Stimulated activated CD8-positive, alpha-beta memory T cell treated with anti-CD3 and anti-CD28 coated beads, Interleukin-12 subunit alpha, Interleukin-12 subunit beta, amount 100 ng/mL, for 4 hours (primary cell): Measurements from ENCODE around the gene ZHX3.

Experiments
- DNase-seq: peaks from one replicate; pipeline ENCODE4 v3.0.0-alpha.2; 2020; ENCODE audit warnings: low read depth

ZHX3 gene

DNA sequence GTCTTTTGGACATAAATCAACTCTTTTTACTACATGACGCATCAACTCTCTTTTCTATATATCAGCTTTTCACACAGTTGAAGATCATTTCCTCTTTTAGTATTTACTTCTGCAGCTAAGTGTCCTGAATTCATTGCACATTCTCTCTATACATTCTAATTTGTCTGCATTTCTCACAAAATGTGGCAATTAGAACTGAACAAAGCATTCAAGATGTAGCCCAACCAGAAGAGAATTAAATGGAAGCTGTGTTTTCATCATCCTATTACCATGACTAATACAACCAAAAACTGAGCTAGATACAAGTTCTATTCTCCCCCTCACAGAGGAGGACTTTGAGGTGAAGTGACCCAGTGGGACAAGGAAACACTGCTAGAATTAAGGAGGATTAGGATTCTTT is 93.2 kb downstream of the ZHX3 start:
- no peak for DNase-seq

DNA sequence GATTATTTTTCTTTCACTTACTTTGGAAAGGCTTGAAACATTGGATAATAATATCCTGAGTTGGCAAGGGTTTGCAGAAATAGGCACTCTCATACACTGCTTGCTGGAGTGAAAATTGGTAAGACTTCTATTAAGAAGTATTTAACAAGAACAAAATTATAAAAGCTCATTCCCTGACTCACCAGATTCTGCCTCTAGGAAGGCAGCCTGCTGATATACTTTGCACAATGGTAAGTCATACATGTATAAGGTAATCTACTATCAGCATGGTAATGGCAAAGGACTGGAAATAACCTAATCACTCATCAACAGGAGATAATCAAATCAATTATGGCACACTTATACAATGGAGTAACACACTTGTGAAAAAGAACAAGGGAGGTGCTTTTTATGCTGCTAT is 94.4 kb downstream of the ZHX3 start:
- DNase-seq = no peak

DNA sequence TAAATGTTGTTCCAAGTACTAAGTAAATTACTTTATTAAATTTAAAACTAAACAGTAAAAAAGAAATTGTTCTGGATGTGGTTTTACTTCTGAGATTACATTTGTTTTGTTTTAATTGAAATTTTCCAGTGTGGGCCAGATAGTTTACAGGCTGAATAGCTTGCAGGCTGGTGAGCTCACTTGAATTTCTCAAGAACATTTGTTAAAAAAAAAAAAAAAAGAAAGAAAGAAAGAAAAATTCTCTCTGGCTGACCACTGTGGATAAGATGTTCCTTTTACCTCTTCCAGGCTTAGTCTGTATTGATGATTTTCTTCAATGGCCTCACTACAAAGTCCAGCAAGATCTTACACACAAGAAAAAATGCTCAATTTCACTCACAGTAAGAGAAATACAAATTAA is 94.8 kb downstream of the ZHX3 start:
- DNase-seq = no peak

DNA sequence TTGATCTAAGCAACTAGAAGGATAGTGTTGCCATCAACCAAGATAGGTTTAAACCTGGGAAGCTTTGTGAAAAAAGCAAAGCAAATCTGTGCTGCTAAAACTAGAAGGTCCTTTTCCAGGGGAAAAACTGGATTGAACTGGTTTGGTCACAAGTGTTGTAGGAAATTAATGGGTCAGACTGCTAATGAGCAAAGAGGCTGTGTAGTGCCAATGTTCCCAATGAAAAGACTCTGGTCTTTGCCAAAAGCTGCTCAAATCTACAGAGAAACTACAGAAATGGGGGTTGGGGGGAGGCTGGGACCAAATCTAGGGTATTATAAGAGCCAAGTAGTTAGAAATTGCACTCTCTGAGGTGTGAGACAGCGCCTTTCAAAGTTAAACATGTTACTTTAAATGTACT is 95.2 kb downstream of the ZHX3 start:
- no peak for DNase-seq

DNA sequence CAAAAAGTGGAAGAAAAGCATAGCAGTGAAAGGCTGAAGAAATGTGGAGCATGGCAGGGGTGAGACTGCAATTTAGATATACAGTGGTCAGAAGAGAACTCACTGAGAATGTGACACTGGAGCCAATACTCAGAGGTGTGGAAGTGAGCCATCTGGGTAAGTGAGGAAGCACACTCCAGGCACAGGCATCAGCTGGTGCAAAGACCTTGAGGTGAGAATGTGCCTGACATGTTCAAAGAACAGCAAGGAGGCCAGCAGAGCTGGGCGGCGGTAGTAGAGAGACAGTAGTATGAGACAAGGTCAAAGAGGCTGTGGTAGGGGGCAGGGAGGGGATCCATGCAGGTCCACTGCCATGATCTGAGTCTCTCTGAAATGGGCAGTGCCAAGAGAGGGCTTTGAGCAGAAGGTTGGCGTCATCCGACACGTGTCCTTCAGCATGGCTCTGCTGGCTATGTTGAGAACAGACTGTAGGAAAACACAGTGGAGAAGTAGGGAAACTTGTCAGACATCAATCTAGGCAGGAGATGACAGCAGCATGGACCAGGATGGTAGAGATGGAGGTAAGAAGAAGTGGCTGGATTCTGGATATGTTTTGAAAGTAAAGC is 95.8 kb downstream of the ZHX3 start:
- no peak for DNase-seq

DNA sequence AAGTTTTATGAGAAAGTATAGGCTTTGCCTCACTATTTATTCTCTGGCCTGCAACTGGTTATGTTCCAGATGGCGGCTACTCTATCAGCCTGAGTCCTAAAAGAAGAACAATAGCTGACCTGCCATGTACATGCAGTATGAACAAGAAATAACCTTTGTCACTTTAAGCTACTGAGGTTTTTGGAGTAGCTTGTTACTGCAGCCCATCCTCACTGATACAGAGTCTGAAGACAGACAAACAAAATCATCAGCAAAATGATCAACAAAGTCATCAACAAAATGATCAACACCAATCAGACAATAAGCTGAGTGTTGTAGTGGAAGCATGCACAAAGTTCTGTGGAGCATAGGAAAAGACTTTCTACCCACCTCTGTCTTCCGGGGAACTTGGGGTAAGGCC is 97.7 kb downstream of the ZHX3 start:
- no peak for DNase-seq

DNA sequence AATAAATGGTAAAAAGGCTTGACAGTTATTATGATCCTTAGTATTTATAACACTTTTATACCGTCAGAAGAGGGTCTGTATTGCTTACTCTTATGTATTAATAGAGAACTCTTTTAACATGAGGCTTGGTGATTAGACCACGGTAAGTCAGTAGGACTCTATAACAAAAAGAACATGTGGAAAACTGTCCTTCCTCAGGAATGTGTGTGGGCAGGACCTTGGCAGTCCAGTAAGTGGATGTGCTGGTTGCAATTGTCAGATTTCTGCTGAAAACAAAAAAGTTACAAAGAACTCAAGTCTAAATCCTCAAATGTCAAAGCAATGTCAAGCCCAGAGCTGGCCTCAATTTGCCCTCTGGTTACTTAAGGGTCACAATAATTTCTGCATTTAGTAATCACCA is 99.1 kb downstream of the ZHX3 start:
- no peak for DNase-seq

DNA sequence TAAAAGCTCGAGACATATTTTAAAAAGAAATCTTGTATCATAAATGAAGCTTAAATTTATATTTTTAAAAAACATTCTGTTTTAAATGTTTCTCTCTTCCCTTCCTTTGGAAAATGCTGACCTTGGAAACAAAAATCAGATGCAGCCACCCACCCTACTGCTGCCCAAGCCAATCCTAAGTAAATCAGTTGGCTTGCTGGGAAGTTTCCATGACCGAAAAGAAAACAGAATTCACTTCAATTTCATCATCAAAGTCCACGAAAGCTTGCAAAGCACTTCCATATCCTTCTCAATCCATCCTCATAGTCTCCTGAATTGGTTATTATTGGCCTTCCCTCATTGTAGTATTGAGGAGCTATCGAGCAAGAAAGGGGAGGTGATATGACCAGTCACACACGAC is 100.1 kb downstream of the ZHX3 start:
- DNase-seq = no peak

DNA sequence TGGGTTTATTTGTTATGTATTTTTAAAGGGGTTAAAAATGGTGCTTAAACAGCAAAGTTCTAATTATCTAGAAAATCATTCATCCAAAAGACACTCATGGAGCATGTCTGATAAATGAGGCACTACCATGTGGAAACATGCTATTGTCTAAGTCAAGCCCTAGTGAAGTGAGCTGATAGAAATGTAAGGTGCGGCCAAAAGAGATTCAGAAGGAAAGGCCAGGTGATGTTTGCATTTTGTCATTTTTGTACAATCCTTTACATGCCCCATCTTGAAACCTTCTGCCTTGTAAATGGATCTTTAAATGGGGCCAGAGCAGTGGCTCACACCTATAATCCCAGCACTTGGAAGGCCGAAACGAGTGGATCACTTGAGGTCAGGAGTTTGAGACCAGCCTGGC is 102.9 kb downstream of the ZHX3 start:
- DNase-seq = no peak

DNA sequence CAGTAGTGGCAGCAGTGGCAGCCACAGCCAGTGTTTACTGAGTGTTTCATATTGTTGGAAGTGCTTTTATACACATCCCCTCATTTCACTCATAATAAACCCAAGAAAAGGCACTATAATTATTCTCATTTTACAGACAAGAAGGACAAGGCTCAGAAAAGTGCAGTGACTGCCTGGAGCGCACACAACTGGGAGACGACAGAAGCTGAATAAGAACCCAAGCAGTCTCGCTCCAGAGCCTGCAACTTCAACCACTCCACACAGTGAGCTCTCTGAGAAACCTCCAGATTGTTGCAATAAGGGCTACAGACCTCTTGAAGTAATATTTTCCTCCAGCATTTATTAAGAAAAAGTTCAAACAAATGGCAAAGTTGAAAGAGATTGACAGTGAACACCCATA is 103.3 kb downstream of the ZHX3 start:
- DNase-seq = no peak

DNA sequence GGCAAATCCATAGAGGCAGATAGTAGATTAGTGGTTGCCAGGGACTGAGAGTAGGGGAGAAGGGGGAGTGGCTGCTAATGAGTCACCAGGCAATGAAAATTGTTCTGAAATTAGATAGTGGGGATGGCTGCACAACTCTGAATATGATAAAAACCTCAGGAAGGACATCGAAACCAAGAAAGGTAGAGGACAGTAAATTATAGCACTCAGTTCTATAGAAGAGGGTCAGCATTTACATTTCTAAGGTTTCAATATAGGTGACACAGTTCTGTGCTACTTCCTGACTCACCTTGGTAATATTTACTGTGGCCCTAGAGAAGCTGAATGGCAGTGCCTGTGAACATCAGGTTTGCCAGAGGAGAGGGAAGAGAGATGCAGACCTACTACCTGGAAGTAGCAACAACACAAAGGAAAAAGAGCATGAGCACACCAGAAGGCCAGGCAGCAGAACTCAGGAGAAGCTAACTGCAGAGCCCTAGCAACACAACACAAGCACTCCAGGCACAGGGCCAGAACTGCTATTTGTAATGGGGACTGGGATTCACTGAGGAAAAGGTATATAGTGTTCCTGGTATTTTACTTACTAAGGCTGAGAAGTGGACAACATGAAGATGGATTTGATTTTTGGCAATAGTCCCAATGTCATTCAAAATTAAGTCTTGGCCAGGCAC is 104.2 kb downstream of the ZHX3 start:
- DNase-seq = no peak

DNA sequence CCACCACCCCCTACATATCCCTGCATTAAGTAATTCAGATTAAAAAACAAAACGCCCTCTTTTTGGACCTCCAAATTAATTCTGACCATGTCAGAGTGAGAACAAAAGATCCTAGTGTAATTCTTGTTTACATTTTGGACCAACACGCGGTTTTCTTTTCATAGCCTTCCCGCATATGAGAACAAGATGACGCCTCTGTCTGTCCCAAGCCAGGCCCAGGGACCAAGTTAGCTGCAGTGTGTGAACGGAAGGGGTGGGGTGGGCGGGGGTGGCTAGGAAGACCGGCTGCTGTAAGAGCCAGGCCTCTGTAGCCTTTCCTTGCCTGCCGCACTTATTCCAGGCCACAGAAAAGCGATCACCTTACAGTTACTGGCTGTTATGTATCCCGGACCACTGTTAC is 112.2 kb downstream of the ZHX3 start:
- no peak for DNase-seq

DNA sequence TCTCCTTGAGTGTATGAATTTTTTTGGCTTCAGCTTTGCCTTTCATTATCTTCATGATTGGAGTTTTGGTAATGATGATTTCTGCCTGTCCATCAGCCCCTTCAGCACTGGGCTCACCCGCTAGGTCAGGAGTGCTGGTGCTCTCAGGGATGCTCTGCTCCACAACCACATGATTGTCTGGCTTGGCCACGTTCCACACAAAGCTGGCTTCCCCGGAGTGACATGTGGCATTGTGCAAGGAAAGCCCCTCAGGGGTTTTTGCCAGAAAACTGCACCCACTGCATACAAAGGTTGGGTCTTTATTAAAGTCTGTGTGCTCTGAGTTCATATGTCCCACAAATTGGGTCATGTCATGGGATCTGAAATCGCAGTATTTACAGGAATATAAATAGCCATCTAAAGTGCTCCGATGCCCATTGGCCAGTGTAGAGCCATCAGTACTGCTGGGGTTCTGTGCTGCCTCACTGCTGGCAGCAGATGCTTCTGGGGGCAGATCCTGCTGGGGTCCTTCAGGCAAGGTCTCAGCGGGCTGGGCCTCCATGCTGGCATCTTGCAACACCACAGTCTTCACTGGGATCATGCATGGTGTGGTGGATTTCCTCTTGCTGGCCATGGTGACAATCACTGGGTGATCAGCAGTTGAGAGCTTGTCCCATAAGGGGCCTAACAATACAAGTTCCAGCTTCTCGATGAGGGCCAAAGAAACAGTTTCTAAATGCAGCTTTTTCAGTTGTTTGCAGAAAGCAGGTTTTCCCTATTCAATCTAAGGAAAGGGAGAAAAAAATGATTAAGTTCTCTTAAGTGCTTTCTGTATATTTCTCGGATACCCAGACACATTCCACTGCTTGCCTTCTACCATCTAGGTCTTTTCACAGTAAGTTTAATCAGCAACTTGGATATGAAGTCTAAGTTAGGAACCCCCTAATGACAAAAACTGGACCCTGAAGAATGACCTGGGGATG is 112.9 kb downstream of the ZHX3 start:
- DNase-seq = no peak

DNA sequence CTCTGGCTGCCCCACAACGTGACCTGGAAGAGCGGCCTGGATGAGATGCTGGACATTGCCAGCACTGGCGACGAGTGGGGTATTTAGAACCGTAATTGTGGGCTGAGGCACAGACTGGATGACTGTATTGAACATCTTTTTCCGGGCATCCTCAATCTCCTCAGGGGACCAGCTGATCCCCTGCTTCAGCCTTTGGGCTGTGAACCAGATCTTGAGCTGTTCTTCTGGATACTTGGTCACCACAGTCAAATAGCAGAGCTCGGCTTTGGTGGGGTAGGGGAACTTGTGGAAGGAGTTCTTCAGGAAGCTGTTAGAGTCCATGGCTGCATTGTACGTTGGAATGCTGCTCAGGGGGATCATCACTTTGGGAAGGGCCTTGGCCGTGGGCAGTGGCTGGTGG is 113.9 kb downstream of the ZHX3 start:
- no peak for DNase-seq

DNA sequence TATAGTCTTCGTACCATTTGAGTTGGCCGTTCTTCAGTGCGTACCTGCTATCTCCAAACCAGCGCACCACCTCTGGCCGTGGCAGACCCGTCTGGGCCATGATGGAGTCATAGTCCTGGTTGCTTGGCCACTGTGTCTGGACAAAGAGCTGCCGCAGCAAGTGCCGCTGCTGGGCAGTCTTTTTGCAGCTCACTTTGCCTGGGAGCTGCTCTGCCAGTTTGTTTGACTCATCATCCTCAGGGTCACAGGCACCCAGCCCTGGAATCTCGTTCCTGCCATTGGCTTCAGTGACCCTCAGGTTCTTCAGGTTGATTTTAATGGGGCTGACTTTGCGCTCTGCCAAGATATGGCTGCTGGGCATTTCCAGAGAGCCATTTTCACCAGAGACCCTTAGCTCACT is 115.1 kb downstream of the ZHX3 start:
- no peak for DNase-seq

DNA sequence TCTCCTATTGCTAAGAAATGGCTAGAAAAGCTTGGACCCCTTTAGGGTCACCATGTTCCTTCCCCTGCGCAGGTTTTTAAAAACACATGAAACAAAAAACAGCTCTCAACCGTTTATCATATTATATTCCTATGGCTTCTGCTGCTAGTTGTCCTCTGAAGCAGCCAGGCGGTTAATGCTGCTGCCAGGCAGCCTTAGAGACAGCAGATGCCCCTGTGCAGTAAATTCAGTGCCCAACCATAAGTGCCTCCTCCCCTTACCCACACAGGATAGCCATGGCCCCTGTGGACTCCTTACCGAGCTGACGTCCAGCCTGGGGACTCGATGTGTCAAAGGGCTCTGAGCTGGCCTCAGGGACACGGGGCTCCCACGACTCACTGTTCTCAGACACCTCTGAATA is 115.8 kb downstream of the ZHX3 start:
- DNase-seq = no peak

DNA sequence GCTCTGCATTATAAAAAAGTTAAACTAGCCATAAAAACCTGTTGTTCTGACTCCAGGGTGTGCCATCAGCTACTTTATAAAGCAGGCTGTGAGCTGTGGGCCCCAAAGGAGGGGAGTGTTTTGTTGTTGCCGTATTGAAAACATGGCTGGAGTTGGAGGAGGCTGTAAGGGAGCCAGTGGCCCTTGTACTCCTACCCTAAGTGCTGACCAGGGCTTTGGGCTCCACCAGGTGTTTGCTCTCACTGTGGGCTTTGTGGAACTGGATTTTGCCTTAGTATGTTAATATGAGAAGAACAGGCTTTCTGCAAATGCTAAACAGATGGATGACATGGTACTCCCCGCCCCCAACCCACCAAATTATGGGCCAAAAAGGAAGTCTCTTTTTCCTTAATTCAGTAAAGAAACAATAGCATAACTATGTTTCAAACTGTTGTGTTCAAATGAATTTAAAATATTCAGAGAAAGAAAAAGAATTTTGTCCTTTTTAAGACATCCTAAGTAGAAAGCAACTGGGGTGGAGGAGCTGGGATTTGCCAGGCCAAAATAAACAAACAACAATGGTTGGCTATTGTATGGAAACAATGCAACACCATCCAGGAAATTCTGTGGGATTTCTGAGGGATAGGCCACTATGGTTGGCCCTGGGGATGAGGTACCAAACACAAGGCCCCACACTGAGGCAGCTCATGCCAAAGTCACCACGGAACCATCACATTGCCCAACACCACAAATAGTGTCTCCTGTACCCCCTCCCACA is 116.9 kb downstream of the ZHX3 start:
- no peak for DNase-seq

DNA sequence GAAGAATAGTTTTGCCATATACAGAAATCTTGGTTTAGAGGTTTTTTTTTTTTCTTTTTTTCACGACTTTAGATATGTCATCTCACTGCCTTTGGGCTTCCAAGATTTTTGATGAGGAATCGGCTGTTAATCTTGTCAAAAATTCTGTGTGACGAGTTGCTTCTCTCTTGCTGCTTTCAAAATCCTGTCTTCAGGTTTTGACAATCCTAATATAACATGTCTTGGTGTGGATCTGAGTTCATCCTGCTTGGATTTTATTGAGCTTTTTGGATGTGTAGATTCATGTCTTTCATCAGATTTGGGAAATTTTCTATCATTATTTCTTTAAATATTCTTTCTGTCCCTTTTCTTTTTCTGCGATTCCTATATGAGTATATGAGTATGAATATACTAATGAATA is 119.1 kb downstream of the ZHX3 start:
- no peak for DNase-seq

DNA sequence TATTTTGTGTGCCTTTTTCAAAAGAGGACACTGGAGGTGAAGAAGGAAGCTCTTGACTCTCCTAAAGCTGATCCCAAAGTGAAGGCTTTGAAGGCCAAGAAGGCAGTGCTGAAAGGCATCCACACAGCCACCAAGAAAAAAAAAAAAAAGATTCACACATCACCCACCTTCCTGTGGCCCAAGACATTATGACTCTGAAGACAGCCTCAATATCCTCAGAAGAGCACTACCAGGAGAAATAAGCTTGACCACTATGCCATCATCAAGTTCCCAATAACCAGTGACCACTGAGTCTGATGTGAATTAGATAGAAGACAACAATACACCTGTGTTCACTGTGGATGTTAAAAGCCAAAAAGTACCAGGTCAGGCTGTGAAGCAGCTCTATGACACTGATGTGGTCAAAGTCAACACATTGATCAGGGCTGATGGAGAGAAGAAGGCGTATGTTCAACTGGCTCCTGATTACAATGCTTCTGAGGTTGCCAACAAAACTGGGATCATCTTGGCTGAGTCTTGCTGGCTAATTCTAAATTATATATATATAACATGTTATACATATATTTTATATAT is 120.8 kb downstream of the ZHX3 start:
- DNase-seq = no peak

DNA sequence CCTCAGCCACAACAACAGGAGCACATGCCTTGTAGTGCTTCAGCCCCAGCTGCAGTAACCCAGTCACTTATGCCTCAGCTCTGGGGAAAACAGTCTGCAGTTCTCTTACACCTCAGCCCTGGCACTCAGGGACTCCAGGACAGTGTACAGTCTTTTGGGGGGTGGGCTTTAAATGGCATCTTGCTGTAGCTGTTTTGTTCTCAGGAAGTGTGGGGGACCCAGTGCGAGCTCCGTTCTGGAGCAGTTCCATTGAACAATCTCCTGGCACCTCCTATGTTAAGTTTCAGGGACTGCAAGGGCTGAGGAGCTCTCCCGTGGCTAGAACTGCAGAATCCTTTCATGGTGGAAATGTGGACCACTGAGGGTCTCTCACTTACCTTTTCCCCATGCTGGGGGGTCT is 125.0 kb downstream of the ZHX3 start:
- DNase-seq = no peak

DNA sequence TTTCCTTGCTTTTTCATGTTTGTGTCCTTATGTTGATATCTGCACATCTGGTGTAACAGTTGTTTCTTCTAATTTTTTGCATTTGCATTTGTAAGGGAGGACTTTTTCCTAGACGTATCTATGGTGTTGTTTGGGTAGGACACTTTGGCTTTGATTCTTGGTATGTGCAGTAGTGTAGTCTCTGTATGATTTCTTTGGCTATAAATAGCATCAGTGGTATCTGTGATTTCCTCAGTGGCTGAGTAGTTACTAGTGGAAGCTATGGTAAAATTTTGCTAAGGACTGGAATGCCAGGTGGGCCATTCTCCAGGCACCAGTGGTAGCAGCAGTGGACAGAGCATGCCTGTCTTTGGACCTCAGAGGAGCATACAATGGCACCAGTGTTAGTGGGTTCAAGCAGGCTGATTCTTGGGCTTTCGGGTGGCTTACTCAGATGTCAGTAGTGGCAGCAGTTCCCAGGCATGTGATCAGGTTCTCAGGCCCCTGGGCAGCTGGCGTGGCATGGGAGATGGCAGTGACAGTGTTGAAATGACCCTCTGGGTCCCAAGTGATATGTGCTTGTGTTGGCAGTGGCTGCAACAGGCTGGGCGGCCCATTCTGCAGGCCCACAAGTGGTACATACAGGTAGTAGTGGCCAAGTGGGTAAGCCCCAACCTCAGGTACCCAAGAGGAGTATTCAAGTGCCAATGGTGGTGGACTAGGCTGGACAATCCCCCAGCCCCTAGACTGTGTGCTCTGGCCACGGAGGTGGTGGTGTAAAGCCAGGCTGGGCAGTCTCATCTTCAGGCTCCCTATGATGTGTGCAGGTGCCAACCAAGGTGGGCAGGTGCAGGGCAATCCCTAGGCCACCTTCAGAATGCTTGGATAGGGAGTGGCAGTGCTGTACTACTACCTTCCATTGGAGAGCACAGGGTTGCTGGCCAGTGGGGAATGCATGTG is 125.7 kb downstream of the ZHX3 start:
- no peak for DNase-seq
